Adrenal gland (tissue), 5 donors: ENCODE data around the gene ZFP30.

Experiments used
- POLR2A ChIP-seq, 2 donors: fragments of 450-650 bp; IDR thresholded peaks; one replicate each; pipeline ENCODE4 v1.6.1; 2017; ENCODE audit warnings: antibody characterized with exemption in 2 of 2, mild to moderate bottlenecking in 2 of 2, moderate library complexity in 1 of 2
- TF ChIP-seq, protein P1 (sequence below), 6 experiments: fragments of 450-650 bp in 4 of 6; fragments of 200-600 bp in 2 of 6; sonication (generic) in 1 of 6; IDR thresholded peaks; 1 replicate in 5 of 6; 2 replicates in 1 of 6; pipeline versions ENCODE4 v1.5.1 to v1.8.0; 2016 to 2021; ENCODE audit warnings: antibody characterized with exemption in 6 of 6, mild to moderate bottlenecking in 2 of 6, moderate library complexity in 1 of 6
- donor health status: DM: no; HTN: no; CAD: no.

DNA sequence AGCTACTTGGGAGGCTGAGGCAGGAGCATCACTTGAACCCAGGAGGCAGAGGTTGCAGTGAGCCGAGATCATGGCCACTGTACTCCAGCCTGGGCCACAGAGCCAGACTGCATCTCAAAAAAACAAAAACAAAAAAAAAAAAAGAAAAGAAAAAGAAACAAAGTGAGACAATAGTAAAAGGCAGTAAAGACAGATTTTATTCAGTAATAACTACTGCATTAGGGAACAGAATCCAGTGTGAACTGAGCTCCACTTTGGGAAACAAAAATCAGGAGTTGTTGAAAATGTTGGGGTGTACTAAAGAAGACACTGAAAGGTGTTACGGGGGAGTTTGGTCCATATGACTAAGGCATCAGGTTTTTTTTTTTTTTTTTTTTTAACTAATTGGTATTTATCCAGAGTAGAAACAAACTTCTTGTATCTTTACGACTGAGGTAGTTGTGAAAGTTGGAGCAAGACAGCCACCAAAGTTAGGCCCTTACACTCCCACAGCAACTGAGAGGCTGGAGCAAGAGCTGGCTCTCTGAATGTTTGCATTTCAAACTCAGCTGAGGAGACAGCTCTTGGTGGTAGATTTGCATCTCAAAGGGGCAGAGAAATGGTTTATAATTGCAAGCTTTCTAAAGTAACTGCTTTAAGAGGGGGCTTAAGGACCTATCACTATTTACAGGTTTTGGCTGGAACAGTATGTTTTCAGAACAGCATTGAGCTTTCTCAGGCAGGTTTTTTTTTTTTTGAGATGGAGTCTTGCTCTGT is 40.1 kb upstream of the ZFP30 start:
- TF ChIP-seq, protein P1, sequence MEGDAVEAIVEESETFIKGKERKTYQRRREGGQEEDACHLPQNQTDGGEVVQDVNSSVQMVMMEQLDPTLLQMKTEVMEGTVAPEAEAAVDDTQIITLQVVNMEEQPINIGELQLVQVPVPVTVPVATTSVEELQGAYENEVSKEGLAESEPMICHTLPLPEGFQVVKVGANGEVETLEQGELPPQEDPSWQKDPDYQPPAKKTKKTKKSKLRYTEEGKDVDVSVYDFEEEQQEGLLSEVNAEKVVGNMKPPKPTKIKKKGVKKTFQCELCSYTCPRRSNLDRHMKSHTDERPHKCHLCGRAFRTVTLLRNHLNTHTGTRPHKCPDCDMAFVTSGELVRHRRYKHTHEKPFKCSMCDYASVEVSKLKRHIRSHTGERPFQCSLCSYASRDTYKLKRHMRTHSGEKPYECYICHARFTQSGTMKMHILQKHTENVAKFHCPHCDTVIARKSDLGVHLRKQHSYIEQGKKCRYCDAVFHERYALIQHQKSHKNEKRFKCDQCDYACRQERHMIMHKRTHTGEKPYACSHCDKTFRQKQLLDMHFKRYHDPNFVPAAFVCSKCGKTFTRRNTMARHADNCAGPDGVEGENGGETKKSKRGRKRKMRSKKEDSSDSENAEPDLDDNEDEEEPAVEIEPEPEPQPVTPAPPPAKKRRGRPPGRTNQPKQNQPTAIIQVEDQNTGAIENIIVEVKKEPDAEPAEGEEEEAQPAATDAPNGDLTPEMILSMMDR (IDR thresholded peaks at IDR 0.05) = no peak
- no peak for TF ChIP-seq POLR2A (IDR thresholded peaks at IDR 0.05)
